IMR-90 (cell line): ENCODE measurements around the gene DYNC2H1. TPM values are rescaled to one million over a fixed set of nuclear protein-coding genes. Genes with fewer than 3 reads are reported as not detected.
"Not testable (repeated sequence)": the region's sequence is repeated elsewhere in the genome, so short reads cannot be mapped to it uniquely, and the experiment has no call there.

ENCODE experiments used
- ATAC-seq: fragments of 200-7000 bp; cut with Tn5 transposase; 2 replicates; pipeline ENCODE4 v1.9.1; 2020; ENCODE audit warnings: low read depth, mild to moderate bottlenecking, moderate library complexity
- BruUV-seq: library from RNA; stranded (reverse); fragments of 400-500 nt; replicated peaks from 2 replicates; lab custom pipeline; 2021; lab: Mats Ljungman, UMichigan
- CTCF ChIA-PET: fragments of 300-600 bp; formaldehyde crosslinking; extraction: SDS; loops from one replicate; lab custom pipeline; 2021; ENCODE audit warnings: antibody characterized with exemption; lab: Yijun Ruan, JAX
- POLR2A ChIA-PET: fragments of 300-600 bp; sonication (Branson Sonifier 250); formaldehyde crosslinking; loops from one replicate; lab custom pipeline; 2022; ENCODE audit warnings: antibody characterized with exemption; ENCODE audit not compliant: unreplicated experiment; lab: Charles Lee
- DNase-seq: peaks from one replicate; pipeline ENCODE4 v3.0.0; 2013
- H2AFZ ChIP-seq: replicated peaks from 2 replicates; pipeline ENCODE3; 2013; ENCODE audit warnings: low read length, mild to moderate bottlenecking; ENCODE audit not compliant: poor library complexity
- H2AK5ac ChIP-seq: 2 replicates; pipeline ENCODE4 v1.6.1; 2013; ENCODE audit warnings: low read depth, low read length, inconsistent platforms
- H2AK9ac ChIP-seq: replicated peaks from 2 replicates; pipeline ENCODE3; 2013; ENCODE audit warnings: mild to moderate bottlenecking, low read depth, low read length, moderate library complexity; ENCODE audit not compliant: poor library complexity
- H2BK120ac ChIP-seq: 2 replicates; pipeline ENCODE4 v1.6.1; 2013; ENCODE audit warnings: low read depth, low read length, inconsistent platforms
- H2BK15ac ChIP-seq: 3 replicates; pipeline ENCODE4 v1.6.1; 2013; ENCODE audit warnings: low read depth, low read length, inconsistent platforms
- H2BK20ac ChIP-seq: 2 replicates; pipeline ENCODE4 v1.6.1; 2013; ENCODE audit warnings: low read depth, mild to moderate bottlenecking, inconsistent platforms, low read length, moderate library complexity
- H2BK5ac ChIP-seq: 2 replicates; pipeline ENCODE4 v1.6.1; 2013; ENCODE audit warnings: mild to moderate bottlenecking, low read depth, low read length, inconsistent platforms; ENCODE audit not compliant: poor library complexity, severe bottlenecking
- H3K14ac ChIP-seq: replicated peaks from 2 replicates; pipeline ENCODE4 v1.6.1; 2013; ENCODE audit warnings: low read depth, low read length, inconsistent platforms
- H3K18ac ChIP-seq: 2 replicates; pipeline ENCODE4 v1.6.1; 2013; ENCODE audit warnings: low read depth, low read length, control low read depth
- H3K23ac ChIP-seq: 2 replicates; pipeline ENCODE4 v1.6.1; 2013; ENCODE audit warnings: low read depth, low read length, inconsistent platforms
- H3K27ac ChIP-seq: 2 replicates; pipeline ENCODE4 v1.5.1; 2013; ENCODE audit warnings: mild to moderate bottlenecking, control low read depth, low read length; ENCODE audit not compliant: insufficient read depth
- H3K27me3 ChIP-seq: 2 replicates; pipeline ENCODE4 v1.6.1; 2013; ENCODE audit warnings: low read length; ENCODE audit not compliant: control insufficient read depth, insufficient read depth
- H3K36me3 ChIP-seq: 2 replicates; pipeline ENCODE4 v1.6.1; 2013; ENCODE audit warnings: low read length, mixed read lengths; ENCODE audit not compliant: control insufficient read depth, insufficient read depth
- H3K4ac ChIP-seq: 2 replicates; pipeline ENCODE4 v1.6.1; 2013; ENCODE audit warnings: low read depth, low read length, inconsistent platforms
- H3K4me1 ChIP-seq: 2 replicates; pipeline ENCODE4 v1.6.1; 2013; ENCODE audit warnings: low read length, mixed read lengths; ENCODE audit not compliant: control insufficient read depth, insufficient read depth
- H3K4me2 ChIP-seq: 2 replicates; pipeline ENCODE4 v1.6.1; 2013; ENCODE audit warnings: low read depth, mild to moderate bottlenecking, control low read depth, low read length, moderate library complexity
- H3K4me3 ChIP-seq: 2 replicates; pipeline ENCODE4 v1.5.1; 2013; ENCODE audit warnings: low read depth, mild to moderate bottlenecking, control low read depth, low read length, moderate library complexity; ENCODE audit not compliant: insufficient read depth
- H3K56ac ChIP-seq: 2 replicates; pipeline ENCODE4 v1.6.1; 2013; ENCODE audit warnings: low read length, inconsistent platforms; ENCODE audit not compliant: insufficient read depth; ENCODE audit errors: extremely low read depth
- H3K79me1 ChIP-seq, 2 experiments: 2 replicates each; pipeline ENCODE4 v1.6.1; 2013; ENCODE audit warnings: low read length in 2 of 2, inconsistent platforms in 1 of 2, low read depth in 1 of 2
- H3K9ac ChIP-seq: 2 replicates; pipeline ENCODE4 v1.6.1; 2013; ENCODE audit warnings: low read depth, low read length, control low read depth
- H3K9me1 ChIP-seq: 2 replicates; pipeline ENCODE4 v1.6.1; 2013; ENCODE audit warnings: low read length, inconsistent platforms; ENCODE audit not compliant: insufficient read depth
- H3K9me3 ChIP-seq: 2 replicates; pipeline ENCODE4 v1.6.1; 2013; ENCODE audit warnings: low read length; ENCODE audit not compliant: control insufficient read depth, insufficient read depth
- H4K20me1 ChIP-seq: 2 replicates; pipeline ENCODE4 v1.6.1; 2013; ENCODE audit warnings: low read length, inconsistent platforms; ENCODE audit not compliant: insufficient read depth
- H4K5ac ChIP-seq: 2 replicates; pipeline ENCODE4 v1.6.1; 2013; ENCODE audit warnings: mild to moderate bottlenecking, low read depth, low read length, control low read depth
- H4K8ac ChIP-seq, 2 experiments: 2 replicates each; pipeline ENCODE4 v1.6.1; 2013; ENCODE audit warnings: low read depth in 2 of 2, low read length in 2 of 2, control low read depth in 1 of 2, inconsistent platforms in 1 of 2
- H4K91ac ChIP-seq: 2 replicates; pipeline ENCODE4 v1.6.1; 2013; ENCODE audit warnings: low read depth, low read length, inconsistent platforms; ENCODE audit not compliant: insufficient read depth
- MAFK ChIP-seq: IDR thresholded peaks from 2 replicates; pipeline ENCODE4 v1.6.1; 2012; ENCODE audit warnings: low read depth, low read length, improper control_type of control experiment
- RFX5 ChIP-seq: IDR thresholded peaks from 2 replicates; pipeline ENCODE4 v1.8.0; 2012; ENCODE audit warnings: low read depth, mild to moderate bottlenecking, low read length, moderate library complexity
- WGBS, 2 experiments: methylation state at CpG; one replicate each; pipeline versions ENCODE4 v1.1.5 to v1.1.7; 2013; ENCODE audit warnings: missing lambda C conversion rate in 2 of 2; ENCODE audit not compliant: insufficient read length in 1 of 2; ENCODE audit errors: extremely low coverage in 2 of 2; 5-methylcytosine and 5-hydroxymethylcytosine counted together
- dilution Hi-C: fragments of 300-500 bp; cut with HindIII; formaldehyde crosslinking; loops from one replicate; pipeline ENCODE4 v1.14.3; 2018; ENCODE audit warnings: low sequenced_read_pairs; ENCODE audit not compliant: unreplicated experiment
- in situ Hi-C: fragments of 300-500 bp; cut with MboI; formaldehyde crosslinking; loops from 3 replicates; pipeline ENCODE4 v1.14.3; 2019; ENCODE audit warnings: low sequenced_read_pairs, inconsistent platforms, mixed read lengths
- intact Hi-C: fragments of 100-400 bp; cut with micrococcal nuclease; formaldehyde crosslinking; loops from 2 replicates; pipeline ENCODE4 v1.10.0; 2022
- polyA plus RNA-seq, 3 experiments: library from polyadenylated mRNA; depleted of rRNA; stranded (reverse); fragments of >200 nt; gene quantifications; 2 replicates each; pipeline ENCODE4 v1.2.3, GENCODE V29; 2012; ENCODE audit warnings: low replicate concordance in 1 of 3
- total RNA-seq: library from RNA; depleted of rRNA; stranded (reverse); fragments of >200 nt; gene quantifications from 2 replicates; pipeline ENCODE4 v1.2.3, GENCODE V29; 2012
- TF ChIP-seq, protein P1 (sequence below): conservative IDR thresholded peaks from 2 replicates; pipeline ENCODE4 v1.5.1; 2012; ENCODE audit warnings: mild to moderate bottlenecking, low read depth, low read length, improper control_type of control experiment

The DYNC2H1 gene
- total and polyA plus RNA-seq, 2 of the 4 experiments (the other 2 are of a cell fraction) = 5.7 to 21.0 TPM

- no TSS peak for BruUV-seq
- Histone ChIP-seq H2AK9ac (no peak overlapping the region), H3K4ac (no peak overlapping the region), H3K4me3 (no peak overlapping the region), H3K18ac (no peak overlapping the region), H3K14ac (no peak overlapping the region), H4K91ac (no peak overlapping the region), H3K9me1 (no peaks in the 10 kb centered on the region), H3K4me1 (no peaks in the 10 kb centered on the region), H3K9ac (no peak overlapping the region), H4K20me1 (no peaks in the 10 kb centered on the region), H2BK15ac (no peak overlapping the region), H3K36me3 (peaks cover 7% of the 10 kb centered on the region; the same call in 1 of the 2 replicates), H2AK5ac (no peak overlapping the region), H3K27ac (no peak overlapping the region), H3K79me1 (no peaks in the 10 kb centered on the region), H3K23ac (no peak overlapping the region), H2BK120ac (no peak overlapping the region), H2AFZ (no peak overlapping the region), H3K9me3 (no peaks in the 10 kb centered on the region), H3K56ac (no peak overlapping the region), H3K27me3 (no peaks in the 10 kb centered on the region), H4K8ac (no peak overlapping the region), H2BK5ac (no peak overlapping the region), H4K5ac (no peak overlapping the region), H2BK20ac (no peak overlapping the region), H3K4me2 (no peak overlapping the region)
- ChIA-PET POLR2A (no interaction called here), CTCF (interaction anchor here (1.0 kb wide), 1 partner anchor 16 kb away, joined by 6 read pairs; the partner anchor contains the start of gene DYNC2H1)
- dilution Hi-C loops (no loop called here), intact Hi-C loops (no loop called here), in situ Hi-C loops (no loop called here)
- no peak for TF ChIP-seq MAFK
- TF ChIP-seq, protein P1, sequence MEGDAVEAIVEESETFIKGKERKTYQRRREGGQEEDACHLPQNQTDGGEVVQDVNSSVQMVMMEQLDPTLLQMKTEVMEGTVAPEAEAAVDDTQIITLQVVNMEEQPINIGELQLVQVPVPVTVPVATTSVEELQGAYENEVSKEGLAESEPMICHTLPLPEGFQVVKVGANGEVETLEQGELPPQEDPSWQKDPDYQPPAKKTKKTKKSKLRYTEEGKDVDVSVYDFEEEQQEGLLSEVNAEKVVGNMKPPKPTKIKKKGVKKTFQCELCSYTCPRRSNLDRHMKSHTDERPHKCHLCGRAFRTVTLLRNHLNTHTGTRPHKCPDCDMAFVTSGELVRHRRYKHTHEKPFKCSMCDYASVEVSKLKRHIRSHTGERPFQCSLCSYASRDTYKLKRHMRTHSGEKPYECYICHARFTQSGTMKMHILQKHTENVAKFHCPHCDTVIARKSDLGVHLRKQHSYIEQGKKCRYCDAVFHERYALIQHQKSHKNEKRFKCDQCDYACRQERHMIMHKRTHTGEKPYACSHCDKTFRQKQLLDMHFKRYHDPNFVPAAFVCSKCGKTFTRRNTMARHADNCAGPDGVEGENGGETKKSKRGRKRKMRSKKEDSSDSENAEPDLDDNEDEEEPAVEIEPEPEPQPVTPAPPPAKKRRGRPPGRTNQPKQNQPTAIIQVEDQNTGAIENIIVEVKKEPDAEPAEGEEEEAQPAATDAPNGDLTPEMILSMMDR = no peak
- TF ChIP-seq RFX5 = no peak
- ATAC-seq (no peak), DNase-seq (no peak)
These were observed 16.2 kb downstream of the DYNC2H1 start for GRCh38 chr11:103125462-103125861.

DNA sequence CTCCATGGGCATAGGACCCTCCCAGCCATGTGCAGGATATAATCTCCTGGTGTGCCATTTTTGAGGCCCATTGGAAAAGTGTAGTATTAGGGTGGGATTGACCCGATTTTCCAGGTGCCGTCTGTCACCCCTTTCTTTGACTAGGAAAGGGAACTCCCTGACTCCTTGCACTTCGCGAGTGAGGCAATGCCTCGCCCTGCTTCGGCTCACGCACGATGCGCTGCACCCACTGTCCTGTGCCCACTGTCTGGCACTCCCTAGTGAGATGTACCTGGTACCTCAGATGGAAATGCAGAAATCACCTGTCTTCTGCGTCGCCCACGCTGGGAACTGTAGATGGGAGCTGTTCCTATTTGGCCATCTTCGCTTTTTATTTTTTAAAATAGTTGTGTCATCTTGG, 32.8 kb downstream of the DYNC2H1 start:
- H3K27me3 ChIP-seq, BruUV-seq, H3K79me1 ChIP-seq, H2AK5ac ChIP-seq, DNase-seq, H4K91ac ChIP-seq, H3K27ac ChIP-seq, in situ Hi-C loops, H4K8ac ChIP-seq, H2BK120ac ChIP-seq, H3K23ac ChIP-seq, H3K36me3 ChIP-seq, H2AK9ac ChIP-seq, CTCF ChIA-PET, H3K18ac ChIP-seq, H2BK20ac ChIP-seq, H3K9ac ChIP-seq, H2AFZ ChIP-seq, H4K5ac ChIP-seq, H3K56ac ChIP-seq, H2BK15ac ChIP-seq, POLR2A ChIA-PET, ATAC-seq, H3K9me3 ChIP-seq, H3K4me1 ChIP-seq, H2BK5ac ChIP-seq, H3K14ac ChIP-seq, H3K9me1 ChIP-seq, H4K20me1 ChIP-seq, H3K4ac ChIP-seq, intact Hi-C loops, H3K4me3 ChIP-seq, dilution Hi-C loops, H3K4me2 ChIP-seq: not testable (repeated sequence)
- 100% methylated on average over 5 of the region's 13 CpGs; no CpG with 5 or more reads in 1 of the 2 experiments for WGBS, 2 experiments
